Stimulated activated CD4-positive, alpha-beta T cell treated with anti-CD3 and anti-CD28 coated beads, Interleukin-4, amount 100 ng/mL, for 4 hours (primary cell): ENCODE data around the gene ZBTB44.
"Not testable (repeated sequence)": the region's sequence is repeated elsewhere in the genome, so short reads cannot be mapped to it uniquely, and the experiment has no call there.

Experiments
- DNase-seq, 2 experiments: peaks; one replicate each; pipeline ENCODE4 v3.0.0-alpha.2; 2020

Gene ZBTB44

GRCh38 chr11:130246738-130247137, 68.0 kb downstream of the ZBTB44 start:
- DNase-seq, result no peak

GRCh38 chr11:130246270-130246669, 68.4 kb downstream of the ZBTB44 start:
- DNase-seq, result no peak

DNA sequence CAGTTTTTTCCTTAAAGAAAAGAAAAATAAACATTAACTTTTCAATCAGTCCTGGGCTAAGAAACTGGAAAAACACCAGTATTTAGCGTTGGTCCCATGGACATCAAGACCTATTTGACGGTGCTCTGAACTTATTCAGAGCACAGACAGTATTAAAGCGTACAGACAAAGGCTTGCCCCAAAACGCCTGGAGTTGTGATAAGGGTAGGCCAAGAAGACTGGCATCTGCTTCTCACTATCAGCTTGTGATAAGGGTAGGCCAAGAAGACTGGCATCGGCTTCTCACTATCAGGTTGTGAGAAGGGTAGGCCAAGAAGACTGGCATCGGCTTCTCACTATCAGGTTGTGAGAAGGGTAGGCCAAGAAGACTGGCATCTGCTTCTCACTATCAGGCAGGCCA, 69.3 kb downstream of the ZBTB44 start:
- not testable (repeated sequence) for DNase-seq

- no peak for DNase-seq
Measured at GRCh38 chr11:130244848-130245247, 69.9 kb downstream of the ZBTB44 start.

DNA sequence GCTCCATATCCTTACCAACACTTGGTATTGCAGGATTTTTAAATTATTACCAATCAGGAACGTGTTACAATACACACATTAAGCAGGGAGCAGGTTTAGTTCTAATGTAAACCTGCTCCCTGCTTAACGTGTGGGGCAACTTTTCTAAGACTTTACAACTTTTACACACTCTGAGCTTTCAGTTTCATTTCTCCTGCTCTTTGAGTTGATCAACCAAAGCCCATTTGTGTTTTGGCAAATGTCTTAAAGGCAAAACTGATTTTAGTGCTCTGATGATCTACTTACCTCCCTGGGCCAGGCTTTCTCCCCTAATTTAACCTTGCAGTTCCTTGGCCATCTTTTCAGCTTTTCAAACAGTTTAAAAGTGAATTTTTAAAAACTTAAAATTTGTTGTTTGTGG, 70.9 kb downstream of the ZBTB44 start:
- no peak for DNase-seq

- no peak for DNase-seq
Measured at GRCh38 chr11:130241713-130242112, 73.0 kb downstream of the ZBTB44 start.

DNA sequence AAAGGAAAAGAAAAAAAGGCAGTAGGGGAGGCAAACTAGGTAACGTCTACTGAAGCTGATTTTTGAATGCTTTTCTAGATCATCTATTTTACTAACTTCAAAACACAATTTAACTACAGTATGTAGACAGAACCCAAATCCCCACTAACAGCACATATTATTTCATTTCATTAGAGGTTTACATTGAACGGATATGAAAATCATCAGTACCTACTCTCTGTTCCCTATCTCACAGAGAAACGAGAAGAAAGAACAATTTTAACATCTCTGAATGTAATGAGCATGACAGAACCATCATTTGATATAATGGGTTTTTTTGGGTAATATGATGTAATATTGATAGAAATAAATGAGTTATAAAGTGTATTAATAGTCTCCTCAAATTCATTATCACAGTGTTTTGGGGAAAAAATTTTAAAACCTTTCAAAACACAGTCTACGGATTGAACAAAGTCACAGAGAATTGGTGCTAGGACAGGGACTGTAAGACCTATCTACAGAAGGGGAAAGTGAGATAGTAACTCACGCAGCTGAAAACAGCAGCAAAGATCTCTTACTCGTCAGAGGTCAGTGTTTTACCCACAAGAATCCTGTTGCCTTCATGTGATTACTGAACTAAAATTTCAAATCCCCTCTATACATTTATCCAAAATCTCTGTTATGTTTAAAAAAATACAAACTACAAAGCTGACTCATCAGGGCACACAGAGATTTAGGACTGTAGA, 77.3 kb downstream of the ZBTB44 start:
- no peak for DNase-seq

- DNase-seq, result no peak
Measured at GRCh38 chr11:130234315-130234714, 80.4 kb downstream of the ZBTB44 start.

DNA sequence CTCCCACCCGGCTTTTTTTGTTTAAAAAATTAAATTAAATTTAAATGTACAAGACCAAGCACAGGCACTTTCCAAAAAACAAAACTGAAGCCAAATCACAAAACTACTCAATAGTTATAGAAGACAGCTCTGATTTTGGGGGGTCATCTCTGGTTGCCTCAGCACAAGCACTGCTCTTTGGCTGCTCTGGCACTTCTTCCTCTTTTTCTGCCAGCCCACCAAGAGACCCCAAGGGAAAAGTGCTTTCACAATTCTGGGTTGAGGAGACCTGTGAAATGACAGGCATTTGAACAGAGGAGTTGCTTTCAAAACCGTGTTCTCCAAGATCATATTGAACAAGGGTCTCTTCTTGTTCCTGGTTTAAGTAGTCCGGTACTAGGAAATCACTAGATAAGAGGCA, 80.8 kb downstream of the ZBTB44 start:
- not testable (repeated sequence) for DNase-seq

GRCh38 chr11:130233486-130233885, 81.2 kb downstream of the ZBTB44 start:
- DNase-seq, result not testable (repeated sequence)

DNA sequence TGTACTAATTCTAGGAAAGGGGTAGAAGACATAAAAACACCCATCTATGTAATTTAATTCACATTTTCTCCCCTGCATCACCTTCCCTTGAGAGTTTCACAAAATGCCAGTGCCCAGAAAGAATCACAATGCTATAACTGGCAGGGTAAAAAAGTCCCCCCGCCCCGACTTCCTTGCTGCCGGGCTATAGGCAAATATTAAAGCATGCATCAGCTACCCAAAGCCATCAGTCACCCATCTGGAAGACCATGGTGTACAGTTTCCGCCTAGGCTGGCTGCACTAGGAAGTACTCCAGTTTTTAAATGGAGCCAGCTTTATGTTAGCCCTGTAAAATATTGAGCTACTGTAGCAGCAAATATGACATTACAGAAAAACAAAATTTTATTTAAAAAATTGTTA, 87.3 kb downstream of the ZBTB44 start:
- DNase-seq, result no peak

DNA sequence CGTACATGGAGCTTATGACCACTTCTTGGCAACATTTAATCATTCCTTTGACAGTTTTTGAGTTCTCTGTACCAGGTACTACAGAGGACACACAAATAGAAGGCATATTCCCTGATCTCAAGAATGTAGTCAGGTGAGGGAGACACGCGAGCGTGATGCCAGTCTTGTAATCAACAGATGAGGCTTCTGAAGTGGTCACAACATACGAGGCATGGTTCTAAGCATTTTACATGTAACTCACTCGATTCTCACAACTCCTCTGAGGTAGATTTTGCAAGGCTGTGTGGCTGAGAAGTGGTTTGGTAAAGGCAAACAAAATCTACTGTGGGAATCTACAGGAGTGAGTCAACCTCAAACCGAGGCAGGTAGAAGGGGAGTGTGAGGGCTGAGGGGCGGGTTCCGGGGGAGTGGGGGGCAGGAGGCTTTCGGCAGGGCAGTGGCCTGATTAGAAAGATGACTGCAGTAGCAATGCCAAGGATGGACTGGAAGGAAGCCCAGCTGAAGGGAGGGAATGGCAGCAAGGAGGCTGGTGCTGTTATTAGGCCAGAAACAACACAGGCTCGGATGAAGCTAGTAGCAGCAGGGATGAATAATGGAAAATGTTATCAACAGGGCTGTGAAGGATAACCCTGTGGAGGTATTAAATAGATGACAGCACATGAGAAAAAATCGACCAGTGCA, 91.3 kb downstream of the ZBTB44 start:
- no peak for DNase-seq

- DNase-seq, result no peak
Measured at GRCh38 chr11:130220311-130221035, 94.2 kb downstream of the ZBTB44 start.

DNA sequence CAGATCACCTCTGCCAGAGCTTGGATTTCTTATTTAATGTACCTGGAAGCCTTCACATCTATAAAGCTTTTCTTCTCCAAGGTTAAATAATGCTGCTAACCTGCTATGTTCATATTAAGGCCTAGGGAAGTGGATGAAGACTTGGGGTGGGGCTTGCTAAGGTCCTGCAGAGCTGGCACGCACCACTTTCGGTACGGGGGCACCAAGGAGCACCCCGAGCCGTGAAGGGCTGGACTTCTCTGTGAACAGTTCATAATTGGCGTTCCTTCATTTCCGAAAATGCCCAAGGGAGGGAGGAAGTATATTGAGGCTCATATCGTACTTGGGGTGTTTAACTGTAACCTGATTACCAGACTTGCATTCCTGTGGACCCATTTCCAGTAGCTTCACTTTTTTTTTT, 95.6 kb downstream of the ZBTB44 start:
- no peak for DNase-seq

DNA sequence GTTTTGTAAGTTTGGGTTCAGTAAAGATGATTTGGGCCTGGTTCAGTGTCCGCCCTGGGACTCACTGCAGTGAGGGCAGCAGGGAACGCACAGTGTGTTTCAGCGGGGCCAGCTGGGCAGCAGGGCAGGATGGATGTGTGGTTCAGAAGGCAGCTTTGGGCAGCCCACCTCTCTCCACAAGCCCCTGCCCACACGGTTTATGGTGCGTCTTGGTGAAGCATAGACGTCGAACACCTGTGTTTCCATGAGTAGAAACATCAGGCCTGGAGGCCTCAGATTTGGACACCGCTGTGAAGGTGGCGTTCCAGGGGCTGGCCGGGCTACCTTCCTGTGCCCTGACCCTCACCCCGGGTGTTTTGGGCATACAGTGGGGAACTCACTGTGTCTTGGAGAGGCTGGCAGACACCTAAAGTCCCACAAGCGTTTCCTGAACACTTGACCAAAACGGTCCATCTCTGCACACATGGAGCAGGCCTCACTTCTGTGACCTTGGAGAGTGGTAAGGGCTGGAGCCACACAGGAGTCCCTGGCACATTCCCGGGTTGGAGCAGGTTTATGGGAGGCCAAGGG, 96.1 kb downstream of the ZBTB44 start:
- DNase-seq, result no peak

DNA sequence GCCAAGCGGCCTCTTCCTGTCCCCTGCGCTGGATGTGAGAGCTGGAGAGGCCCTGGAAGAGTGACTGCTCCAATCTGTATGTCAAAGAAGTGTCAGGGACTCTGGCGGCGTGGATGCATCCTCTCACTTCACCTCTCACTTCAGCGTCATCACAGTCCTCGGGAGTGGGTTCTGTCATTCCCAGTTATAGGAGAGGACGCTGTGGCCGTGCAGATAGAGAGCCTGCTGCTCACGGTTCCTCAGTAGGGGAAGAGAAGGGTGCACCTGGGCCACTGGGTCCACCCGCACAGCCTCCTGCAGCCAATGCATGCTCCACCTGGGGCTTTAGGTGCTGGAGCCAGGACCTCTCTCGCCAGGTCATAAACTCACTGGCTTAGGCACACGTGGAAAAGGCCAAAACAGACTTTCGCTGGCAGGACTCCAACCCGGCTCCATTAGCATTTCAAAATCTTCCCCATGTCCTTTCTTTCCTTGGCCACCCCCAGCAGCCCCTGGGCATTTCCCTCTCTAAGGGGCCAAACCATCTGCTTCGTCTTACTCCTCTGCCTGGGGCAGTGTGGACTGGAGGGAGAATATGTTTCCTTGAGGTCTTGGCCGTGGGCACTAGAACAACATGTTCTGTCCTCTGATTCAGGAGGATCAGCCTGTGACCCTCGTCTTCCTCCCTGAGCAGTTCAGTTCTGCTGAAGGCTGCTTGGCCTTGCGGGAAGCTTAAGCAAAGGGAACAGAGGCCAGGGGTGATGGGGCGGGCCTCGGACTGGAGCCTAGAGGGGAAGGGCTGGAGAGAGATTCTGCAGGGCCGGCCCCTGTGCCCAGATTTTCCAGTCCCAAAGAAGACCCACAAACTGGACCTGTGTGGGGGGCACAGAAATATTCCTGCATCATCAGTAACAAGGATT, 97.3 kb downstream of the ZBTB44 start:
- DNase-seq, result no peak

DNA sequence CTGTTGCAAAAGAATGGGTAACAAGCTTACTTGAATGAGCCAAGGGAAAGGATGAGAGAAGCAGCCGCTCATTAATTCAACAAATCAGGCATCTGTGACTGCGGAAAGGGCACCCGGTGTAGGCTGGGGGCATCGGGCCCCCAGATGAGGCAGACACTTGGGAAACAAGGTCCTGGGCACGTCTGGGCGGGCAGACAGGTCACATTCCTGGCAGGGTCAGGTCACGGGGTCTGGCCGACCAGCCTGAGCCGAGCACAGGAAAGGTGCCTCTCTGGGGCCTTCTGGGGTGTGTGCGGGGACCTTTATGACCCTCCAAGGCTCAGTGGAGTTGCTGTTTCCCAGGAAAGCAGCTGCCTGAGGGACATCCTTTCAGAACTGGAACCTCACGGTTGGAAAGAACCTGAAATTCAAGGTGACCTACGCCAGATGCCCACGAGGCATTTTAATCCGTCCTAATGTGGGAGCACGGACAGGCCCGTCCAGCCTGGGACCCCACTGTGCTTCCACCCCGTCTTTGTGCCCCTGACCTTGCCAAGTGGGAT, 98.1 kb downstream of the ZBTB44 start:
- DNase-seq, result no peak

- no peak for DNase-seq
Measured at GRCh38 chr11:130216221-130216550, 98.5 kb downstream of the ZBTB44 start.

DNA sequence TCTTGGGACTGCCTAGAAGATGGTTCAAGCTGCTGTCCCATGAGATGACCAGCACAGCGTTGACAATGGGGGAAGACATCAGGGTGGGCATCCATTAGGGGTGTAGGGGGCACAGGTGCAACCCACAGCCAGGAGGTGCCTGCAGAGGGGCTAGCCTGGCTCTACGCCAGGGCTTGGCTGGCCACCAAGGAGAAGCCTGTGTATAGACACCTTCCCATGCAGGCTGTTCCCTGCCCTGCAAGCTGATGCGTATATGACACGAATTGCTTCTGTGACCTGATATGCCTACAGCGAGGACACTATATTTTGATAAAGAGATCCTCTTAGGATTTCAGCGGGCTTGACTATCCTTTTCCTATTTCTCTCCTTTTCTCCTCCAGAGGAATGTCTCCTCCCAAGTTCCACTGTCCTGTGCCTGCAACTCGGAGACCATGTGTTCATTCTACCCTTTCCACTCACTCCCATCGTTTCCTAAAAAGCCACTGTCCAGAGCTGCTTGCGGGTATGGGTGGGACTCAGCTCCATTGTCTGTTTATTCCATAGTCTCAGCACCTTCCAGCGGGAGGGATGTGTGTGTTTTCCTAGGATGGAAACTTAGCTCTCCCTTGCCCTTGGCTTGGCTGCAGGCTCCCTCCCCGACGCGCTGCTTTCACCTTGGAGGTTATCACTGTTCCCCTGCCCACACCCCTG, 99.0 kb downstream of the ZBTB44 start:
- no peak for DNase-seq

- DNase-seq, result no peak
Measured at GRCh38 chr11:130214861-130215530, 99.7 kb downstream of the ZBTB44 start.

GRCh38 chr11:130213979-130214281, 100.8 kb downstream of the ZBTB44 start:
- no peak for DNase-seq
